K562 (cell line): ENCODE data around the gene DOK3. TPM values are rescaled to one million over a fixed set of nuclear protein-coding genes. Genes with fewer than 3 reads are reported as not detected.
A peak's percentile ranks its signal among the peaks of the same experiment; 100 is the strongest.

Experiments used
- ATAC-seq: fragments of 200-7000 bp; cut with Tn5 transposase; 3 replicates; pipeline ENCODE4 v1.9.1; 2020; ENCODE audit warnings: moderate library complexity
- Bru-seq: library from RNA; stranded (reverse); fragments of 400-500 nt; gene quantifications from one replicate; lab custom pipeline; 2021; lab: Mats Ljungman, UMichigan
- BruChase-seq, 2 experiments: library from RNA; stranded (reverse); fragments of 400-500 nt; gene quantifications; one replicate each; lab custom pipeline; 2021; lab: Mats Ljungman, UMichigan
- BruUV-seq: library from RNA; stranded (reverse); fragments of 400-500 nt; replicated peaks from 2 replicates; lab custom pipeline; 2021; lab: Mats Ljungman, UMichigan
- CTCF ChIA-PET: fragments of 300-600 bp; formaldehyde crosslinking; extraction: SDS; loops from one replicate; lab custom pipeline; 2021; ENCODE audit warnings: low intra/inter-chr PET ratio; lab: Yijun Ruan, JAX
- POLR2A ChIA-PET: fragments of 300-600, 350-650 bp; sonication (Branson Sonifier 250); formaldehyde crosslinking; extraction: SDS; loops from one replicate; lab custom pipeline; 2021; ENCODE audit warnings: antibody characterized with exemption, inconsistent platforms; lab: Yijun Ruan, JAX
- DNase-seq, 4 experiments: peaks; one replicate each; pipeline versions ENCODE4 v3.0.0 to v3.0.0-alpha.2; 2011 to 2018; ENCODE audit warnings: low spot score in 3 of 4, mixed read lengths in 3 of 4; ENCODE audit errors: extremely low read depth in 1 of 4
- FAIRE-seq: peaks from 2 replicates; lab custom pipeline; 2011; peaks lifted over from hg19 to GRCh38; lab: Jason Lieb, UNC
- H2AFZ ChIP-seq: 2 replicates; pipeline ENCODE4 v1.6.0; 2011; ENCODE audit warnings: low read depth, low read length, control low read depth, inconsistent platforms
- H3K27ac ChIP-seq: fragments of 200-600 bp; 3 replicates; pipeline ENCODE4 v1.8.0; 2011; ENCODE audit warnings: low read depth, mild to moderate bottlenecking, control low read depth, inconsistent platforms, low read length, moderate library complexity, mixed read lengths; ENCODE audit errors: extremely low read depth
- H3K27me3 ChIP-seq, 2 experiments: fragments of 300-600 bp in 1 of 2; 2 replicates in 1 of 2; 3 replicates in 1 of 2; pipeline versions ENCODE4 v1.6.0 to v1.8.0; 2011; ENCODE audit warnings: inconsistent platforms in 2 of 2, low read length in 2 of 2, mild to moderate bottlenecking in 1 of 2, mixed read lengths in 1 of 2, moderate library complexity in 1 of 2; ENCODE audit not compliant: control insufficient read depth in 2 of 2, insufficient read depth in 2 of 2
- H3K36me3 ChIP-seq: fragments of 300-600 bp; 3 replicates; pipeline ENCODE4 v1.8.0; 2011; ENCODE audit warnings: mild to moderate bottlenecking, low read length, inconsistent platforms; ENCODE audit not compliant: control insufficient read depth, insufficient read depth
- H3K4me1 ChIP-seq, 2 experiments: fragments of 200-600 bp in 1 of 2; replicated peaks in 1 of 2; 2 replicates in 1 of 2; 3 replicates in 1 of 2; pipeline versions ENCODE4 v1.5.1 to v1.8.0; 2011; ENCODE audit warnings: inconsistent platforms in 2 of 2, low read length in 2 of 2, mild to moderate bottlenecking in 1 of 2, mixed read lengths in 1 of 2, moderate library complexity in 1 of 2; ENCODE audit not compliant: control insufficient read depth in 2 of 2, insufficient read depth in 2 of 2
- H3K4me2 ChIP-seq: 2 replicates; pipeline ENCODE4 v1.6.1; 2011; ENCODE audit warnings: low read length, control low read depth, inconsistent platforms, mixed read lengths; ENCODE audit not compliant: insufficient read depth
- H3K4me3 ChIP-seq: fragments of 200-600 bp; sonication (generic), shearing (Covaris generic); 2 replicates; pipeline ENCODE4 v1.5.1; 2016; ENCODE audit warnings: control low read depth, inconsistent platforms
- H3K79me2 ChIP-seq: fragments of 200-600 bp; 3 replicates; pipeline ENCODE4 v1.8.0; 2011; ENCODE audit warnings: low read length, inconsistent platforms; ENCODE audit not compliant: control insufficient read depth, insufficient read depth
- H3K9ac ChIP-seq, 2 experiments: 2 replicates each; pipeline versions ENCODE4 v1.6.0 to v1.6.1; 2011; ENCODE audit warnings: low read depth in 2 of 2, low read length in 2 of 2, control low read depth in 1 of 2, inconsistent platforms in 1 of 2, mild to moderate bottlenecking in 1 of 2, mixed read lengths in 1 of 2; ENCODE audit not compliant: insufficient read depth in 1 of 2
- H3K9me1 ChIP-seq: one replicate; pipeline ENCODE4 v1.6.0; 2011; ENCODE audit warnings: inconsistent platforms, mild to moderate bottlenecking, low read length, moderate library complexity; ENCODE audit not compliant: control insufficient read depth, insufficient read depth
- H3K9me3 ChIP-seq: replicated peaks from 2 replicates; pipeline ENCODE4 v1.5.1; 2011; ENCODE audit warnings: low read depth, low read length, inconsistent platforms; ENCODE audit not compliant: control insufficient read depth, insufficient read depth
- H4K20me1 ChIP-seq: replicated peaks from 2 replicates; pipeline ENCODE4 v1.6.1; 2011; ENCODE audit warnings: low read length, inconsistent platforms, mixed read lengths; ENCODE audit not compliant: control insufficient read depth, insufficient read depth
- ARID4B ChIP-seq: sonication (generic); formaldehyde crosslinking; IDR thresholded peaks from 2 replicates; pipeline ENCODE4 v1.8.0; 2022; ENCODE audit warnings: mild to moderate bottlenecking, missing genetic modification reagents
- IRF9 ChIP-seq: fragments of 450-650 bp; IDR thresholded peaks from 2 replicates; pipeline ENCODE4 v1.6.1; 2016; ENCODE audit warnings: missing biosample characterization, missing genetic modification characterization
- RBM39 ChIP-seq: fragments of 200-400 bp; formaldehyde crosslinking; optimal IDR thresholded peaks from 2 replicates; pipeline ENCODE3; 2018; ENCODE audit warnings: low read depth, low read length
- TAF9B ChIP-seq: fragments of 450-650 bp; IDR thresholded peaks from 2 replicates; pipeline ENCODE4 v1.6.1; 2018; ENCODE audit warnings: mild to moderate bottlenecking; ENCODE audit not compliant: partially characterized antibody
- ZNF197 ChIP-seq: fragments of 200-800 bp; sonication (Bioruptor generic); IDR thresholded peaks from 2 replicates; pipeline ENCODE4 v1.6.1; 2016; ENCODE audit warnings: low read depth, missing genetic modification characterization, missing compliant biosample characterization
- ZNF23 ChIP-seq: fragments of 250-450 bp; sonication (Bioruptor Pico); IDR thresholded peaks from 2 replicates; pipeline ENCODE4 v1.4.0; 2020; ENCODE audit warnings: mild to moderate bottlenecking
- ZNF263 ChIP-seq: sonication (generic); formaldehyde crosslinking; IDR thresholded peaks from 2 replicates; pipeline ENCODE4 v1.8.0; 2022; ENCODE audit warnings: mild to moderate bottlenecking, missing genetic modification reagents, borderline replicate concordance
- ZNF316 ChIP-seq: fragments of 450-650 bp; IDR thresholded peaks from 2 replicates; pipeline ENCODE4 v1.6.1; 2016
- ZNF431 ChIP-seq: sonication (generic); formaldehyde crosslinking; IDR thresholded peaks from 2 replicates; pipeline ENCODE4 v1.8.0; 2022; ENCODE audit warnings: mild to moderate bottlenecking, missing genetic modification reagents
- WGBS: fragments of 100-300 bp; shearing (Covaris generic); methylation state at CpG from one replicate; pipeline ENCODE4 v1.1.6; 2016; ENCODE audit warnings: low coverage, mixed read lengths; ENCODE audit not compliant: insufficient coverage; ENCODE audit errors: missing lambda C conversion rate; 5-methylcytosine and 5-hydroxymethylcytosine counted together
- in situ Hi-C: fragments of 300-500 bp; cut with MboI; formaldehyde crosslinking; loops from 4 replicates; pipeline ENCODE4 v1.15.0; 2018; ENCODE audit warnings: inconsistent platforms, mixed read lengths
- intact Hi-C: fragments of 100-400 bp; cut with micrococcal nuclease; formaldehyde crosslinking; loops from 2 replicates; pipeline ENCODE4 v1.14.2; 2022
- long read RNA-seq, 3 experiments: library from polyadenylated mRNA in 2 of 3; library from RNA in 1 of 3; unstranded in 2 of 3; stranded (forward) in 1 of 3; transcript quantifications; one replicate each; pipeline ENCODE4 v2.0.0, GENCODE V29; 2019 to 2022
- polyA minus RNA-seq, 3 experiments: library from RNA; depleted of rRNA, polyadenylated mRNA; stranded (reverse); fragments of >200 nt; gene quantifications; 2 replicates each; pipeline ENCODE4 v1.2.3, GENCODE V29; 2011
- polyA plus RNA-seq, 8 experiments: library from polyadenylated mRNA; depleted of rRNA in 4 of 8; stranded (reverse) in 5 of 8; unstranded in 3 of 8; fragments of >200 nt; fragmentation: Nextera tagmentation in 2 of 8; fragmentation: Illumina TruSeq in 1 of 8; extraction: Ambion mirVana in 2 of 8; extraction: Trizol in 1 of 8; gene quantifications; 2 replicates each; pipeline versions ENCODE4 v1.2.1 to v1.2.3, GENCODE V29; 2011 to 2014; ENCODE audit warnings: inconsistent platforms in 1 of 8, missing spikeins in 1 of 8
- total RNA-seq, 7 experiments: library from RNA; depleted of rRNA in 6 of 7; stranded (reverse); fragments of >200 nt in 6 of 7; fragmentation: Illumina TruSeq in 2 of 7; extraction: Trizol in 2 of 7; gene quantifications; 2 replicates each; pipeline versions ENCODE4 v1.2.1 to v1.2.3, GENCODE V29; 2011 to 2021; ENCODE audit warnings: low replicate concordance in 1 of 7

The DOK3 gene
- total RNA-seq (2011; cell fraction: chromatin; rRNA removed; ENCODE audit: low replicate concordance): 31.3 and 80.0 TPM in 2 replicates
- total RNA-seq (2011; cell fraction: nucleolus; rRNA removed): 40.8 and 45.7 TPM in 2 replicates
- total RNA-seq (2011; cell fraction: nucleoplasm; rRNA removed): 31.9 and 45.3 TPM in 2 replicates
- total RNA-seq (2014; rRNA removed): 9.2 and 11.0 TPM in 2 replicates
- 2.0 TPM in 2 replicates for total RNA-seq (2014; rRNA removed; fragmentation: Illumina TruSeq; extraction: Trizol)
- total RNA-seq (2015; rRNA removed; fragmentation: Illumina TruSeq; extraction: Trizol): 5.9 and 7.2 TPM in 2 replicates
- 15.7 and 21.1 TPM in 2 replicates for total RNA-seq (2021)
- polyA plus RNA-seq (2011; rRNA removed): 8.0 and 16.1 TPM in 2 replicates
- polyA plus RNA-seq (2011; cell fraction: cytosol; rRNA removed): 15.1 and 21.5 TPM in 2 replicates
- 70.3 and 111 TPM in 2 replicates for polyA plus RNA-seq (2011; cell fraction: nucleus; rRNA removed)
- 14.5 and 23.5 TPM in 2 replicates for polyA plus RNA-seq (2012)
- polyA plus RNA-seq (2014; fragmentation: Illumina TruSeq; extraction: Trizol): 10.1 and 12.5 TPM in 2 replicates
- 1 to 10 TPM; 1.3 to 1.7 TPM for polyA plus RNA-seq (2014; fragmentation: Nextera tagmentation; extraction: Ambion mirVana)
- 16.9 and 23.0 TPM in 2 replicates for polyA plus RNA-seq (2014; rRNA removed)
- 3.9 and 4.1 TPM in 2 replicates for polyA minus RNA-seq (2011; rRNA and poly(A)+ RNA removed)
- polyA minus RNA-seq (2011; cell fraction: cytosol; rRNA and poly(A)+ RNA removed): 7.4 and 11.9 TPM in 2 replicates
- 18.3 and 19.9 TPM in 2 replicates for polyA minus RNA-seq (2011; cell fraction: nucleus; rRNA and poly(A)+ RNA removed)
- Bru-seq, nascent RNA: percentile 61 among the genes with signal in this experiment
- BruChase-seq, experiment 1, labeled RNA remaining after a 2-hour chase: percentile 67 among the genes with signal in this experiment
- percentile 72 among the genes with signal in this experiment for BruChase-seq, experiment 2, labeled RNA remaining after a 6-hour chase
- long read RNA-seq, experiment 1, partial matches to known transcripts: 5 of 22 reads
- long read RNA-seq, experiment 1, other reads (novel, unspliced or antisense): 14 of 22 reads
- long read RNA-seq, experiment 2, partial matches to known transcripts: 4 of 10 reads
- long read RNA-seq, experiment 2, other reads (novel, unspliced or antisense): 3 of 10 reads
- long read RNA-seq, experiment 3, partial matches to known transcripts: 0 of 1 reads
- long read RNA-seq, experiment 3, other reads (novel, unspliced or antisense): 0 of 1 reads

- TSS peak; percentile 16 for BruUV-seq
- intact Hi-C loops (no loop called here), in situ Hi-C loops (no loop called here)
- DNase-seq (peak; percentile 59 to 72 (median 66)), FAIRE-seq (no peak), ATAC-seq (peak; percentile 80)
- Histone ChIP-seq H3K4me3 (peak within 1 kb of the TSS; percentile 37), H3K27me3 (no peaks in the 10 kb centered on the region), H3K9me3 (no peaks in the 10 kb centered on the region), H3K9me1 (no peaks in the 10 kb centered on the region), H4K20me1 (no peaks in the 10 kb centered on the region), H3K4me2 (peak within 1 kb of the TSS; percentile 75), H3K36me3 (peaks cover 68% of the 10 kb centered on the region), H3K27ac (peak within 1 kb of the TSS; percentile 80), H2AFZ (peak within 1 kb of the TSS; percentile 69), H3K9ac (peak within 1 kb of the TSS; percentile 66 to 89), H3K4me1 (peaks cover 27 to 60% of the 10 kb centered on the region in 2 experiments), H3K79me2 (peaks cover 17% of the 10 kb centered on the region; the same call in 2 of the 3 replicates)
- 10% methylated on average over 8 of the region's 20 CpGs for WGBS
- CTCF ChIA-PET: no interaction called here
- POLR2A ChIA-PET: interaction anchor here (0.6 to 4.5 kb wide), 9 partner anchors 11 to 695 kb away, joined by 3 to 26 read pairs (median 4); partner anchors contain the start of genes HNRNPAB and PDLIM7
- TF ChIP-seq IRF9 (tag) (no peak), RBM39 (no peak), ZNF263 (CRISPR knock-in tag) (no peak; the same call in 1 of the 2 replicates), ZNF431 (no peak), ARID4B (CRISPR knock-in tag) (0 out of 2 replicates have a peak, but pooled peaks have one; percentile 7), ZNF197 (CRISPR knock-in tag) (no peak), ZNF316 (no peak), ZNF23 (no peak), TAF9B (no peak)
These were observed at the start of gene DOK3 for GRCh38 chr5:177509381-177509951. Gene DOK3, minus strand, starts transcription at chr5:177509826. Its CDS starts 286 bp downstream, at chr5:177509540.
